ENCODE data around the gene SIGLEC1.

SIGLEC1 gene

DNA sequence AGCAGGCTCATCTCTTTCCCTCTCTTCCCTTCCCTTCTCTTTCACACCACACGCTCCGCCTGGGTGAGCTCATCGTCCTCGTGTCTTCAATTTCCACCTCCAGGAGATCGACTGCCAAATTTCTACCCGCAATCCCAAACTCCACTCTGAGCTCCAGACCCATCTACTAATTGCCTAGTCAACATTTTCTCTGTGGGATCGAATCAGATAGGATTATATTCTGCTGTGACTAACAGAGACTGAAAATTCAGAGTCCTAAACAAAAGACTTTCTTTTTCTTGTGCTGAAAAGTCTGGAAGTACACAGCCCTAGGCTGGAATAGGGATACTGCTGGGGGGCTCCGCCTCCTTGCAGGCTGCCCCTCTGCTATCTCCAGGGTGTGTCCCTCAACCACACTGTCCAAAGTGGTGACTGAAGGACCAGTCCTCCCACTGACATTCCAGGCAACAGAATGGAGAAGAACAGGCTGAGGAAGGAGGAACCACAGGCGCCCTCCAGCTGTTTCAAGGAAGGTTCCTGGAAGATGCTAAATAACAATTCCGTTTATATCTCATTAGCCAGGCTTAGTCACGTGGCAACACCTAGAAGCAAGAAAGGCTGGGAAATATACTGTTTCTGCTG, 15.1 kb upstream of the SIGLEC1 start:
- no peak for DNase-seq

DNA sequence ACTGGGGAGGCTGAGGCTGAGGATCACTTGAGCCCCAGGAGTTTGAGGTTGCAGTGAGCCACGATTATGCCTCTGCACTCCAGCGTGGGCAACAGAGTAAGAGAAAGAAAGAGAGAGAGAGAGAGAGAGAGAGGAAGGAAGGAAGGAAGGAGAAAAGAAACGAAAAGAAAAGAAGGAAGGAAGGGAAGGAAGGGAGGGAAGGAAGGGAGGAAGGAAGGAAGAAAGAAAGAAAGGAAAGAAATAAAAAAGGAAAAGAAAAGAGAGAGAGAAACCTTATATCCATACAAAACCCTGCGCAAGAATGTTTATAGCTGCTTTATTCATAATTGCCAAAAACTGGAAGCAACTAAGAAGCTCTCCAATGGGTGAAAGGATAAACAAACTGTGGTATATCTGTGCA, 12.0 kb upstream of the SIGLEC1 start:
- DNase-seq, result no peak

DNA sequence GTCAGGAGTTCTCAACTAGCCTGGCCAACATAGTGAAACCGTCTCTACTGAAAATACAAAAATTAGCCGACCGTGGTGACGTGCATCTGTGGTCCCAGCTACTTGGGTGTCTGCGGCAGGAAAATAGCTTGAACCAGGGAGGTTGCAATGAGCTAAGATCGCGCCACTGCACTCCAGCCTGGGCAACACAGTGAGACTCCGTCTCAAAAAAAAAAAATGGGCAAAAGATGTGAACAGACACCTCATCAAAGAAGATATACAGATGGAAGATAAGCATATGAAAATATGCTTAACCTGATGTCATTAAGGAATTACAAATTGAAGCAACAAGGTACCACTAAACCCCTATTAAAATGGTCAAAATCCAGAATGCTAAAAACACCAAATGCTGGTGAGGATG, 10.9 kb upstream of the SIGLEC1 start:
- DNase-seq, result no peak

DNA sequence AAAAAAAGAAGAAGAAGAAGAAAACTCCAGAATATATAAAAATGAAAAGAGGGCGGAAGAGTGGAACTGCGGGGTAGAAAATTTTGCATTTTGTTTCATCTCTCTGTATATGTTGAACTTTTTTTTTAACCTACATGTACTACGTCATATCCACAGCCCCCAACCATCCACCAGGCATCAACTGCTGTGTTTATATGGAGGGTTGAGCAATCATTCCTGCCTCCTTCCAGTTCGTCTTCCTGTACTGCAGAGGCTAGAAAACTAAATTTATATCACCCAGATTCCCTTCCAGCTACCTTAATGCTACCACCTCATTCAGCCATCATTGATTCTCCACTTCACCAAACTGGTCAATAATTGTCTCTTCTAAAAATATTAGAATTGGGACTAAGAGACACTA, 9.5 kb upstream of the SIGLEC1 start:
- no peak for DNase-seq

DNA sequence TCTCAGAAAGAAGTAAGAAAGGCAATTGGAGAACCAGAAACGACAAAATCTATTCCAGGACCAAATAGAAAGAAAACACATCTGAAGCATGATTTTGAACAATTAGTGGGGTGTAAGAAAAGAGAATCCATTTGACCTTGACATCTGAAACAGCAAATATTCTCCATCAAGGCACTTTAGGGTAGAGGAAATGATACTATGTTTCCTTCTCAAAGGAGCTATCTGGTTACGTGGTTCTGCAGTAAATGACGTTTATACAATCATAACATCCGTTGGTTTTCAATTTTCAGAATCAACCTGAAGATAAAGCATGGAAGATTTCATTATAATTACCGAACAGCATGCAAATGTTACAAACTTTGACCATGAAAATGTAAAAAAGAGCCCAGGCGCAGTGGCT, 8.2 kb upstream of the SIGLEC1 start:
- DNase-seq, result no peak

DNA sequence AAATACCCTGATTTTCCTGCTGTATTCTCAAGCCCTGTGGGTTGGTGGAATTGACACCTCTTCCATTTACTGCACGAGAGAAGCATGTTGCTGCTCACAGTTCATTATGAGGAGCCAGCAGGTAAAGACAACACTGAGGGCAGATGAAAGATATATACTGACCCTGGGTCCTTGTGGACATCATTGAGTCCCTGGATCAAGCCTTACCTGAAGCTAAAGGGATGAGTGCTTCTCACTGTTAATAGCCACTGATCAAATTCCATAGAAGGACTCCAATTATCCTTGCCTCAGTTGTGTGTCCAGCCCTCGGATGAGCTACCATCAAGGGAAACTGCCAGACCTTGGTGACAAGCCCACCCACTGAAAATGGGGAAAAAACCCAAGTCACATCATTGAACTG, 7.7 kb upstream of the SIGLEC1 start:
- no peak for DNase-seq

DNA sequence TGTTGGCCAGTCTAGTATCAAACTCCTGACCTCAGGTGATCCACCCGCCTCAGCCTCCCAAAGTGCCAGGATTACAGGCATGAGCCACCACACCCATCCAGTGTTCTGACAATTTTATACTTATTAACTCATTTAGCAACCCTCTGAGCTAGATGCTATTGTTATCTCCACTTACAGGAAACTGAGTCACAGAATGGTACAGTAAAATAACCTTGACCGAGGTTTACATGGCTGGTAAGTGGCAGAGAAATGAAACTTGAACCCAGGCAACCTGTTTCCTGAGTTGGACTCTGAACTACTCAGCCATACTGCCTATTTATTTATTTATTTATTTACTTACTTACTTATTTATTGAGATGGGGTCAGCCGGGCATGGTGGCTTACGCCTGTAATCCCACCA, 6.6 kb upstream of the SIGLEC1 start:
- no peak for DNase-seq

DNA sequence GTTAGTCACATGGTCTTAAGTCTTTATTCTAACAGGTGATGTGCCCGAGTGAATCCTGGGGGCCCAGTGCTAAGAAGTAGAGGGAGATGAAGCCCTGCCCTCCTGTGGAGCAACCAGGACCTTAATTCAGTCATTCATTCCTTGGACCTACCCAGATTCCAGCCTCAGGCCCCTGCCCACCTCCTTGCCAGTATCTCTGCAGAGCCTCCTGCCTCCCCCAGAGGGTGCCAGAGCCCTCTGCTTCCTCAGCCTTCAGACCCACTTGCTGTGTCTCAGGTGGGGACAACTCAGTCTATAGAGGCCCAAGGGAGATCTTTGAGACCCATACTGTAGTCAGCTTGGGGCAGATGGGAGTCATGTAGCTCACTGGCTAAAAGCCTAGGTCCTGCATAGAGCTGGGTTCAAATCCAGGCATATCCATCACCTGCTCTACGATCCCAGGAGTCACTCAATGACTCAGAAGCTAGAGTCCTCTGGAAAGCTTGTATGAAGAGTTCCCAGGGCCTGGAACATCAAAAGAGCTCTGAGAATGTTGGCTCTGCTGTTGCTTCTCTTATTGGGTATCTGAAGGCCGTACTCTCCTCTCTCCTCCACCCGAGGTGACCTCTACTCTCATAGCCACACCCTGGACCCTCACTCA, 3.9 kb upstream of the SIGLEC1 start:
- DNase-seq, result no peak

DNA sequence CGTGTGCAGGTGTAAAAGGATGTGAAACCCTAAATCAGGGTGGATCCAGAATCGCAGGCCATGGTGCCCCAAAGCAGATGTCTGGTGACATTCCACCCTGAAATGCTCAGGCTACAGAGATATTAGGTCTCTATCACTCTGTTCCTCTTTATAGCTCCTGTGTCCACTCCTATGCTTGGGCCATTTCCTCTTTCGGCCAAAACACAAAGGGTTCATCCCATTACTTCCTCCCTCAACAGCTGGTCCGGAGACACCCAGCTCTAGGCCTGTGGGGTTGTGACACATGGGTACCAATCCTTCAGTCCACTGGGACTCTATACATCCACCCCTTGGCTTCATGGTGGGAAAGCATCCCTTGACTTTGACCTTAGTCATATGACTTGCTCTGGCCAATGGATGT, 1.7 kb upstream of the SIGLEC1 start:
- no peak for DNase-seq

DNA sequence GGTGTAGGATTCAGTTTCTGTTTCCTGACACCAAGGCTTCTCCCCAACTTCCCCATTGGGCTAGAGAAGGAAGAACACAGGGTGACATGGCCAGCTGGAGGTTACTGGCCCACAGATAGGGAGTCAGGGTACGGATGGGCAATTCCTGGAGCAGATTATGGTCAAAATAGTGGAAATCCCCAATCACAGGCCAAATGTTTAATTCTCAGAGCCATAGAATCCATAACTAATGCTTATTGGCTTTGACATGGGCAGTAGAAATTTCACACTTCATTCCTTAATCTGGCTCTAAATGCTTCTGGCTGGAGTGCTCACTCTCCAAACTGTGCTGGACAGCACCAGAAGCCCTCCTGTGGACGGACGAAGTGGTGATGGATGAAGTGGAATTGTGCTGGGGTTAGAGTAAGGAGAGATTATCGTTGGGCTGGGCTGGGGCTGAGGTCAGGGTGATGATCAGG, 887 bp downstream of the SIGLEC1 start:
- no peak for DNase-seq

DNA sequence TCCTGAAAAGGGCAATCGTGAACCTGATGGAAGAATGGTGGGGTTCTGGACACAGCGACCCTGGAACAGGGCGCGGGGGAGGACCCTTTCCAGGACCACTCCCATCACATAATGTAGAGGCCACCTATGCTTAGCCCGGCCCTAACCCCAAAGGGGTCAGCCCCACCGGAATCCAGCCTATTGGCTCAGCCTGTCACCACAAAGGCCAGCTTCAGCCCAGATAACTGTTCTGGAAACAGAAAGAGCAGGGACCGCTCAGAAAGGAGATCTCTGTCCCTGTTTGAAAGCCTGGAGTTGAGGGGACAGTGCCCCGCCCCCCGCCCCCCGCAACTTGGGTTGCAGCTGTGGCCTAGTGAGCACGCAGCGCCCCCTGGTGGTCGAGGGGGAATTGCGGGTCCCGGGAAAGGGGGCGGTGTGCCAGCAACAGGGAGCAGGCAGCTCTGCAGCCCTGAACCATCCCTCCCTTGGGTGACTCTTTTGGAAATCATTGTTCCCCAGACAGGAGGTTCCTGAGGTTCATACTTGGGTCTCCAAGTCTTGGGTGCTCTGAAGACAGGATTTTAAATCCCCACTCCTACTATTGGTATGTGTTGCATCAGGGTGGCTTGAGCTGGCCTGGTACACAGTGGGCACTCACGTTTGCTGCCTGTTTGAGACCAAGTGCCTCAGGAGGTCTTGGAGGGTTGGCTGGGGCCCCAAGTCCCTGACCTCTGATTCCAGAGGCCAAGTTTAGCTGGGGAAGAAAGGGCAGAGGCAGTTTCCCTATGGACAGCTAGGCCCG, 1.5 kb downstream of the SIGLEC1 start:
- DNase-seq, result peak; percentile 58

DNA sequence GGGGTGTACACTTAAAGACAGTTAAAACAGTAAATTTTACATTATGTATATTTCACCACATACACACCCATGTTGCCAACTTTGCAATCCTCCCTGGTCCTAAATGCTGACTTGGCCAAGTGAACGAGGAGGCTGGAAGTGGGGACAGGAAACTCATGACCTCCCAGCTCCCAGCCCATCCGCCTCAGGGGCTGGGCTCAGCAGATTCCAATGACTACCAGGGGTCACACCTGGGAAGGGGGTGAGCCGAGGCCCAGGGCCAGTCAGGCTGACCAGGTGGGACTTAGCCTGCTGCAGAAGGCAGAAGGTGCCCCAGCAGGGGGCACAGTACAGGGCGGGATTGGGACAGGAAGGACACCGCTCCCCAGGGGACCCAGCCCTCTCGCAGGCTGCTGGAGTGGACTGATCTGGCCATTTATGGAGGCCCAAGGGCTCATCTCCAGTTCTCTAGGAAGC, 2.4 kb downstream of the SIGLEC1 start:
- no peak for DNase-seq

DNA sequence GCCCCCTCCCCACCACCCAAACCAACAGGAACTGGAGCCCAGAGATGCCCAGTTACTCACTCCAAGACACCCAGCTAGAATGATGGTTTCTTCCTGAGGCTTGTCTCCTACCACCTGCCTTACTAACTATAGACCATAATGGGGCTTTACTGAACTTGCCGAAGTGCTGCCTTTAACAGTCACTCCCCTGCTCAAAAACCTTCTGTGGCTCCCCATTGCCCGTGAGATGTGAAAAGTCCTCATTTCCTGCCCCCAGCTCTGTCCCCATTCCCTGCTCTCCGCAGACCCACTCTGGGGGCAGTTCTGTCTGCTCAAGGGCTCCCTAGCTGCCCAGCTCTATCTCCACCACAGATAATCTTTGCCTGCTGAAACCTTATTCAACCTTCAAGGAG, 4.9 kb downstream of the SIGLEC1 start:
- no peak for DNase-seq

DNA sequence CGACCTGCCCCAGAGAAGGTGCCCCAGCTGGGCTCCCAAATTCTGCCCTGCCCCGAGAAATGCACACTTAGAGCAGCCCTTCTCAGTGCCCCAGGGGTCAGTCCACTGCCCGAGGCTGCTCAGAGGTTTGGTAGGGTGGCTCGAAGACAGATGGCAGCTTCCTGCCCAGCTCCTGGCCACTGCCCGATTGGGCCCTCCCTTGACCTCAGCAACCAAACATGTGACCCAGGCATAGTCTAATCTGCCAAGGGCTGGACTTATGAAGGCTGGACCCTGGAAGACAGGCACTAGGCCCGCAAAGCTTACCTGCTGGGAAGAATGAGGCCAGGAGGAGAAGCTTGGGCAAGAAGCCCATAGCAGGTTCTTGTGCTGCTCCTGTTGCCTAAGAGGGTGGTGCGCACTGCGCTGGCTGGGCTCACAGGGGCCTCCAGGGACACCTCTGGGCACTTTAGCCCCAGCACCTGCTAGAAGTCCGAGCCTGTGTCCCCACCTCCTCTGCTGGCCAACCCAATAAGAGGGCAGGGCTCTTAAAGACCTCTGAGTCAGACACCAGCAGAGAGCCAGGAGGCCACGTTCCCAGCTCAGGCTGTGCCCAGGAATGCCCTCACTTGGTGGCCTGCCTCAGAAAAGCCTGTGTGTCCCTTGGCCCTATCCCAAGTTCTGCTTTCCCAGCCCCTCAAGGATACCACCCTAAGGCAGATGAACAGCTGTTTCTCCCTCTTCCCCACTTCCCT, 5.5 kb downstream of the SIGLEC1 start:
- DNase-seq, result no peak

DNA sequence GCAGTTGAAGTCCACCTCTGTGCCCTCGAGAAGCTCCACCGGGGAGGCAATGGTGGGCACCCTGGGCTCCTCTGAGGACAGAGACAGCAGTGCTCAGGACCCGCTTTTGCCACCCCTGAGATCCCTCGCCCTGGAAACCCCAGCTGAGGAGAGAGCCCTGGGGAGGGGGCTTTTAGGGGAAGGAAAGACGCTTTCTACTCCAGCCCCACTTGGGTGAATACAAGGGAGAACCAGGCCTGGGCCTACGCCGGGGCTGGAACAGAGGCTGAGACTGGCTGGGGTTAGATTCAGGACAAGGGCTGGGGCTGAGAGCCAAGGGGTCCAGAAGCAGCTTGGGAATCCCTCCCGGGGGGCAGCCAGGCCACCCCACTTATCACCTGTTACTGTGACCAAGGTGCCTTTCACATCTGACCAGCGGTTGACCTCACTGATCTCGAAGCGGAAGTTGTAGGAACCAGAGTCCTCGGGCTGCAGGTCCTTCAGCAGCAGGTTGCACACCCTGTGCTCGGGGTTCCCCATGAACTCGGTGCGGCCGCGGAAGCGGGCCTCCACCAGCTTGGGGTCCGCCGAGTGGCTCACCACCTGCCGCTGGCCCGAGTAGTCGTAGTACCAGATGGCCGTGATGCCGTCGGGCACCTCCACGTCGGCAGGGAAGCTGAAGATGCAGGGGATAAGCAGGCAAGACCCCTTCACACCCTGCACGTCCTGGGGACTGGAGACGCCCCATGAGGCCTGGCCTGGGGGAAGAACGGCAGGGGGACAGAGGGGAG, 6.2 kb downstream of the SIGLEC1 start:
- DNase-seq, result no peak

DNA sequence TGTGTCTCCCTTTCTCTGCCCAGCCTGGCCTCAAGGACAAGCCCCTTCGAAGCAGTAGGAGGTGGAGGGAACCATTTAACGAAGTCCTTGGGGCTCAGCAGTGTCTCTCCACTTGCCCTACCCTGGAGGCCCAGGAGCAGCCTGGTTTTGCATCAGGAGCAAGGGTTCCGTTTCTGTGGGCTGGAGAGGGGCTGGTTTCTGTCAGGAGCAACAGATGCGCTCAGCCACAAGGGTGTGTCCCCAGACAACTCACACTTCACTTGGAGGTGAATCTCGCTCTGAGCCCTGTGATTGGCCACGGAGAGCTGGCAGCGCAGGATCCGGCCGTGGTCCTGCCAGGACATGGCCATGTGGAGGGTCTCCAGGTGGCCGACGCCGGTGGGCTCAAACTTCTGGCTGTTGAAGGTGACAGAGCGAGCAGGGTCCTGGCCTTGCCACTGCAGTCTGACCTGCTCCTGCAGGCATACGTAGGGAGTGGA, 6.9 kb downstream of the SIGLEC1 start:
- no peak for DNase-seq

DNA sequence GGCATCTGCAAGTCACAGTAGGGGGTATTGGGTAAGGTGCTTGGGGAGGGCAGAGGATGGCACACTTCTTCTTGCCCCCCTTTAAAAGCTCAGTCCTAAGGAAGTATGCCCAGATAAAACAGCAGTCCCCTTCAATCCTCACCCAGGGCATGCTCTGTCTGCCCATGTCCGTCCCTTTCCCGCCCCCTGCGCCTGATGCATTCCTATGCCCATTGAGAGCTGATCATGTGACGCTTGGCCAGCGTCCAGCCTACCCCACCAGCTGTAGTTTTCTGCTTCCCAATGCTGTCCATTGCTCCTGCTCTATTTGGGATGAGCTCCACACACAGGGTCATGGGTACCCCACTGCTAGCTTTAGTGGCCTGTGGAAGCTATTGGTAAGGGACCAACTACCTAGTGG, 8.3 kb downstream of the SIGLEC1 start:
- DNase-seq, result no peak

DNA sequence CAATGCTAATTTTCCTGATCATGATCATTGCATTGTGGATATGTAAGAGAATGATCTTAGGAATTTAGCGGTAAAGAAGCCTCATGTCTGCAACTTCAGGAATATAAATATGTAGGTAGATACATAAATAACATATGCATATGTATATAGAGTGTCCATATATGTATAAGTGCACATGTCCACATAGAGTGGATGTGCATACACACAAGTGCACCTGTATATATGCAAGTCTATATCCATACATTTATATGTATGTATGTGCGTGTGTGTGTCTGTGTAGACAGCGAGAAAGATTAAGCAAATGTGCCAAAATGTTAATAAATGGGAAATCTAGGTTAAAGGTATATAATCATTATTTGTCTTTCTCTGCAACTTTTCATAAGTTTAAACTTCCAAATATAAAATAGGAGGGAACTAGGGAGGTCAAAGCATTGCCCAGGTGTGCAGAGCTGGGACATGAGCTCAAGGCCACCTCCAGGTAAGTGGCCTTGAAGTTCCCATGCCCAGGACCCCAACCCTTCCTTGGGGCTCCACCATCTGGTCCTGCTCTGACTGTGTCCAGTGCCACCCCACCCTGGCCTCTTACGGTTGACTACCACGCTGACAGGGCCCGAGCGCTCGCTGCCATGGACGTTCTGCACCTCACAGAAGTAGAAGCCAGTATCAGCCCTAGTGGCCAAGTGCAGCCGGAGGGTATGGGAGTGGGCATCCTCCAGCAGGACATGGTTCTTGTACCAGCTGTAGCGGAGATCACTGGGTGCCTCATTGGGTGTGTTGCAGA, 9.6 kb downstream of the SIGLEC1 start:
- DNase-seq, result no peak

DNA sequence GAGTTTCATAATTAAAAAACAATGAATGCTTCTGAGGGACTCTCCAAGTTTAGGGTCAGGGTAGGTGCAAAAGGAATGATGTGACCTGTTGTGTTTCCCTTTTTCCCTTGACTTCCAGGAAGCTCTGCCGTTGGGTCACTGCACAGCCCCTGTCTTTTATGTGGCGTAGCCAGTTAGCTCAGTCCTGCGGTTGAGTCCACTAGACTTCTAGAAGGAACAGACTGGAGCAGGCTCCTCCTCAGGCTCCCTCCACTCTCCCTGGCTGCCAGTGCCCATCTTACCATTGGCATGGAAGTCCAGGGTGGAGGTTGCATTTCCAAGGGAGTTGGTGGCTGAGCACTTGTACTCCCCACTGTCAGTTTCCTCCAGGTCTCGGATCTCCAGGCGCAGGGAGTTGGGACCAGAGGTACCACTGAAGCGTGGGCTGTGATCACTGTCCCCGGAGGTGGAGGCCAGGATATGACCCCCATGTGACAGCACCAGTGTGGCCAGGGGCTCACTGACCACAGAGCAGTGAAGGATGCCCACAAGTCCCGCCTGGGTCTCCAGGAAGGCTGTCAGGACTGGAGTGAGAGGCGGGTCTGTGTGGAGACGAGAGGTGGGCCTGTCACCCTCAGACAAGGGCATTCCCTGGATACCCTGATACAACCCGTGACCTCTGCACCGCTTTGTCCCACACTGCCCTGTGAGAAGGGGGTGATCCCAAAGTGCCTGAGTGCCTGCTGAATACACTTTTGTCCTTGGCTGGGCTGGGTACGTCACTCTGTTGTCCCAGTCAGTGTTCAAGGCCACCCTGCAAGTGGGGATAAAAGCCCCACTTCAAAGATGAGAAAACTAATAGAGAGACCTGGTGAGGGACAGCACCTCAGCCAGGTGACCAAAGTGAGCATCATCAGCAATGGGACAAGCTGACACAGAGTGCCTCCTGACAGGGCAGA, 11.1 kb downstream of the SIGLEC1 start:
- no peak for DNase-seq

DNA sequence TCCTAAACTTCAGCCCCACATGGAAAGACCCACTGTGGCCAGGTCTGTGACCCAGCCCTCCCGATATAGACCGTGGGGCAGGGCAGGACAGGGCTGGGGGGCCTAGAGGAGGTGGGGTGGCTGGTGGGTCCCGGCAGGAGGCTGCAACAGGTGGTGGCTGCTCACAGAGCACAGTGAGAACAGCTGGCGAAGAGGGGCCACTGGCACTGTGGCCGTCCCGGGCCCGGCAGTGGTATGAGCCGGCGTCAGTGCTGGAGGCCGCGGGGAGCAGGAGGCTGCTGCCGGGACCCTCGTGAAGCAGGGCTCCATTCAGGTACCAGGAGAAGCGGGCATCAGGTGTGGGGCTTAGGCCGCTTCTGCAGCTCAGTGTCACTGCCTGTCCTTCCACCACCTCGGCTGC, 13.4 kb downstream of the SIGLEC1 start:
- DNase-seq, result no peak

DNA sequence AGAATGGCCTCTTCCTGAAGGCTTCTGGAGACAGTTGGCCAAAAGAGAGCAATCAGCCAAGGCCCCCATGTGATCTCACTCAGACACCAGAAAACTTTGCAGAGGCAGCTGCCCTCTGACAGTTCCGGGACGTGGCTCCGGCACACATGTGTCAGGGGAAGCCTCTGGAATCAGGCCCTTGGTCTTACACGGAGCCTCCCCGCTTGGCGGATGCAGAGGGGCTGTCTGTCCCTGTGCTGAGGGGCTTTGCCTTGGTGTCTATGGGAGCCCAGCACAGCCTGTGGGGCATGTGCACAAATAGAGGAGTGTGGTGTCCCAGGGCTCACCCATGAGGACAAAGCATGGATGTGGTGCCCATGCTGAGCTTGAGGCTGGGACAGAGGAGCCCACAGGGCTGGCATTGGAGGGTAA, 13.8 kb downstream of the SIGLEC1 start:
- no peak for DNase-seq

All from activated effector memory CD4-positive, alpha-beta T cell treated with Interleukin-2 at 50 U/mL for 16 hours (primary cell).